HG03565 (cell line): ENCODE results near the gene NDUFS7.

Source experiments
- ATAC-seq: cut with Tn5 transposase; IDR thresholded peaks from one replicate; pipeline ENCODE4 v1.9.1; 2021; ENCODE audit warnings: mild to moderate bottlenecking, moderate library complexity; ENCODE audit not compliant: unreplicated experiment

The NDUFS7 gene

DNA sequence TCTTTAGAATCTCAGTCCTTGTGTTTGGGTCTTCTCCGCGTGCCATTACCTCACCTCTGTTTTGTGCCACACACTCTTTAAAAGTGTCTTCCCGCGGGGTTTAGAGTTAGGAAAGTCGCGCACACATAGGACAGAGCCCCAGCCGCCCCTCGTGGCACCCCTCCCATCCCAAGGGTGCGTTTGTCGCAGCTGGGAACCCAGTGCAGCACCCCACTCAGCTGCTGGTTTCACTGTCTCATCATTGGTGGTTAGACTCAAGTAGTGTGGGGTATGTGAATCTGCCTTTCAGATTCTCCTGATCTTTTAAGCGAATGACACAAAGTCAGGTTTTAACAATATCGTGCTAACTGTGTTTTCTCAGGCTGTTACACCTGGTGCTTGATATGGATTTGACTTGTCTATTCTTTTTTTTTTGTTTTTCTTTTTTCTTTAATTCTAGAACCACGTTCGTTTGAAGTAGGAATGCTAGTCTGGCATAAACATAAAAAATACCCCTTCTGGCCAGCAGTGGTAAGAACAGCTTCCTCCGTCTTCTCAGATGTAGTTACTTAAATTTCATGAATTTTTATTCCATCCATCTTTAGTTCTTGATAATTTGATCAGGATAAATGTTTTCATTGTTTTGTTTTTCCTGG, 19.5 kb upstream of the NDUFS7 start:
- ATAC-seq = no peak

DNA sequence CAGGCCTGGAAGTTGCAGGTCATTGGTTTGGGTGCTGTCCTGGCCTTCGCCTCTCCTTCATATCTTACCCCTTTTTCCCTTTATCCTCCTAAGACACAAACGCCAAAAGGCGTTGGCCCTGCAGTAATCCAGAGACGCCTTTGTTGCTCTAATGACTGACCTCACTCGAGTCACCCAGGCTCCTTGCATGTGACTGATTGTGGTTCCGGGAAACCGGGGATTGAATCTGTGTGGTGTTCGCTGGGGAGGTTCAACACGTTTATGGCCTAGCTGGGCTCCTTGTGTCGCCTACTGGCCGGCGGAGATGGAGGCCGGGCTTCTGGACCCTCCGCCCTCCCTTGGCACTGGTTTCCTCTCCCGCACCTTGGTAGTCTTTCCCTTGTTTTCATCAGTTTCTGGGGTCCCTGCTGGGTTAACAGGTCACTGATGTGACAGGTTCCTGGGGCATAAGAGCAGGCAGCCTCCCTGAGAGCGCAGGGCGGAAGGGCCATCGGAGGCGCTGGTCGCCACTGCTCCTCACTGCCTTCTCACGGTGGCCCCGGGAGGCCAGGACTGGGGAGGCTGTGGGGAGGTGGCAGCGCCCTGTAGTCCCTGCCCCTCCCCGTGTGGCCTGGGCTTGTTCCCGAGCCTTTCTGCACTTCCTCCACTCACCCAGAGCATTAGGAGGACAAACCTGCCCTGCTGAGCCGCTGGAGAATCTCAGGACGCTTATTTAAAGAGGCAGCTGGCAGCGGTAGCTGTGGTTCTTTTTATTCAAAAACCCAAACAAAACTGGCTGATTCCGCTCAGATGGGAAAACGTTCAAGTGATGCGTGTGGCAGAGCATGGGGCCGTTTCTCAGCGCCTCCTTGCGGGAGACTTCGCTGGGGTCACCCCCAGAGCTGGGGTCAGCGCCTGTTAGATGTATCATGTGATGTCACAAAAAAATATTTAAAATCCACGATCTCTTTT, 18.1 kb upstream of the NDUFS7 start:
- no peak for ATAC-seq

DNA sequence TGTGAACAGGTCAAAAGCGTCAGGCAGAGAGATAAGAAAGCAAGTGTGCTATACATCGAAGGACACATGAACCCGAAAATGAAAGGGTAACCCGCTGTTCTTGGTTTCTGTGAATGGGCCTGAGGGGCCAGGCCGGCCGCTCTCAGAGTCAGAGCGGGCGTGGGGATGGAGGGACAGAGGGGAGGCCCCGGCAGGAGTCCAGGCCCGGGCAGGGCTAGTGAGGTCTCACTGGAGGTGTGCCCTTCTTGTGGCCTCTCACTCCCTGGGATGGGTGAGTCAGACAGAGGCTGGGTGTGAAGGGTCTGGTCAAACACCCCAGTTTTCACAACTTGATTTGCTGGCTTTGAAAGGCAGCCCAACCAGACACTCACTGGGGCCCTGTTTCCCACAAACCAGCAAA, 17.4 kb upstream of the NDUFS7 start:
- no peak for ATAC-seq

DNA sequence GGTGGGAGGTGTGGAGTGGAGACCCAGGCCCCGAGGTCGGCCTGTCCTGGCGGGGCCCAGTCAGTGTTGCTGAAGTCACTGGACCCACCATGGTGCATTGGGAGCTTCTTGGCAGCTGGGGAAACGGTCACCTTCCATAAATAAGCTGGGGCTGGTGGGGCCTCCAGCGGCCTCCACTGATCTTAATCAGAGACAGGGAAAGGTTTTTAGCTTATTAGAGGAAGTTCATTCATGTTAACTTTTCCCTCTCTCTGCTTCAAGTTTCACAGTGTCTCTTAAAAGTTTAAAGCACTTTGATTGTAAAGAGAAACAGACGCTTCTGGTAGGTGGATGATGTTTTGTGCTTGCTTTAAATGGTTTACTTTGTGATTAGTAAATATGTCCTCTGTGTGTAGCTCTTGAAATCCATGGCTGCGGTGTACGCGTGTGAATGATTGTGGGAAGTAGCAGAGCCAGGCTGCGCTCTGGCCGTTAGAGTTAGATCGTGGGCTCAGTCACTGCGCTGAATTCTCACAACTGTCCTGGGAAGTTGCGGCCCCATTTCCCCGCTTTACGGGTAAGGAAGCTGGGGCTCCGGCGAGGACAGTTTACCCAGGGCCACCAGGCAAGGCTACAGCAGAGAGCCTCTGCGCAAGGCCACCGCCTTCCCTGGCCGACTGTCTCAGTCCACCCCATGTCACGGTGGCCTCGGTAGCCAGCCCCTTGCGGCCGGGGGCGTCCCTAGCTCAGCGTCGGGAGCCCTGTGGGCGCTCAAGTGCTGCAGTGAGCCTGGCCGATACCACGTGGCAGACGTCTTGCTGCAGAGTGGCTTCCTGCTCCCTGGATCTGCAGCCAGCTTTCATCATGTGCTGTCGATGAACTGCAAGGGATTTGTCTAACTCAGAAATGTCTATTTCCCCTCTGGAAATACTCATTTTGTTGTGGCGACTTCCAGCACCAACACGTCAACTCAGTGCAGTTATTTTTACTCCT, 16.5 kb upstream of the NDUFS7 start:
- no peak for ATAC-seq

DNA sequence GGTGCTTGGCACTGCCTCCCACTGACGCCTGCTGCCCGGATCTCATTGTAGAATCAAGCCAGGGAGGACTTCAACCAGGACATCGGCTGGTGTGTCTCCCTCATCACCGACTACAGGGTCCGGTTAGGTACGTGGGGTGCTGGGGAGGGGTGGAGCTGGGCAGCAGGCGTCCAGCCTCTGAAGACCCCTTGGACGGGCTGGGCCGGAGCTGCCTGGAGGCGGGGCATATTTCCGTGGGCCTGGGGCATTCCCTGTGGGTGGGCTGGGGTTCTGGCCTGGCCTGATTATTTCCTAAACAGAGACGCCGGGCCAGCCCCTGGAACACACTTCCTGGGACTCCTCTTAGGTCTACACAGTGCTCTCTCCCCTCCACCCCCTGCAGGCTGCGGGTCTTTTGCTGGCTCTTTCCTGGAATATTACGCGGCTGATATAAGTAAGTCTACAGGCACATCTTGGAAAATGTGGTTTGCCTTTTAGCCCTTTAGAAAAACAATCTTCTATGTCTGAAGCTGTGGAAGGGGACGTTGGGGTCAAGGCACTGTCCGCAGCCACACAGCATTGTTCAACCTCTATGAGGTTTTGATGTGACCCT, 14.4 kb upstream of the NDUFS7 start:
- ATAC-seq = no peak

DNA sequence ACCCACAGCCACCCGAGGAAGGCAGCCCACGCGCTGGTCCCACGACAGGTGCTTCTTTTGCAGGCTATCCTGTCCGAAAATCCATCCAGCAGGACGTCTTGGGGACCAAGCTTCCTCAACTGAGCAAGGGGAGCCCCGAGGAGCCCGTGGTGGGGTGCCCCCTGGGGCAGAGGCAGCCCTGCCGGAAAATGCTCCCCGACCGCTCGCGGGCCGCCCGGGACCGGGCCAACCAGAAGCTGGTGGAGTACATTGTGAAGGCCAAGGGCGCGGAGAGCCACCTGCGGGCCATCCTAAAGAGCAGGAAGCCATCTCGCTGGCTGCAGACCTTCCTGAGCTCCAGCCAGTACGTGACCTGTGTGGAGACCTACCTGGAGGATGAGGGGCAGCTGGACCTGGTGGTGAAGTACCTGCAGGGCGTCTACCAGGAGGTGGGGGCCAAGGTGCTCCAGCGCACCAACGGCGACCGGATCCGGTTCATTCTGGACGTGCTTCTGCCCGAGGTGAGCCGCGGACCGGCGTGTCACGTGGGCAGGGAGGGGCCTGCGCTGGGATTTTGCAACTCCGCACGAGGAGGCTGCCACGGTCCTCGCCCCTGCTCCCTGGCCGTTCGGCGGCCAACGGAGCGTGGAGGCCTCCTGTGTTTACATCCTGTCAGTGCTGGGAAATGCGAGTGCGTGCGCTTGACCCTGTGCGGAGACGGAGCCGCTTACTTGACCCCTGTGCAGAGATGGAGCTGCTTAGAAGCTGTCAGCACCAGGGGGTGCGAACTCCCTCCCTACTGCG, 12.9 kb upstream of the NDUFS7 start:
- no peak for ATAC-seq

DNA sequence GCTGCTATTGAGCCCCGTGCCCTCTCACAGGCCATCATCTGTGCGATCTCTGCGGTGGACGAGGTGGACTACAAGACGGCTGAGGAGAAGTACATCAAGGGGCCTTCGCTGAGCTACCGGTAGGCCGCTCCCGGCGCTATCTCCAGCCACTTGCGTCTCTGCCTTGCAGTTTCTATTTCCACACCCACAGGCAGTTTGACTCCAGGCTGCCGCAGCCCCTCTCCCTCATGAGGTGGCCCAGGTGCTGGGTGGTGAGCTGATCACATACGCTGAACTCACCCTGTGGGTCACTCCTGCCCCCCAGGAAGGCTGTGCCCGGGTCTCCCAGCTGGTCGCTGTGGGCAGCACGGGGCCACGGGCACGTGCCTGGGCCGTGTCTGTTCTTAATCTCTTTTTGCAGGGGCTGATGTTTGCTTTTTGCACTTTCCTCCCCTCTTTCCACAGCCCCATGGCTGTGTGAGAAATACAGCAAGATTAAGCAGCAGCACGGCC, 10.6 kb upstream of the NDUFS7 start:
- ATAC-seq = no peak

DNA sequence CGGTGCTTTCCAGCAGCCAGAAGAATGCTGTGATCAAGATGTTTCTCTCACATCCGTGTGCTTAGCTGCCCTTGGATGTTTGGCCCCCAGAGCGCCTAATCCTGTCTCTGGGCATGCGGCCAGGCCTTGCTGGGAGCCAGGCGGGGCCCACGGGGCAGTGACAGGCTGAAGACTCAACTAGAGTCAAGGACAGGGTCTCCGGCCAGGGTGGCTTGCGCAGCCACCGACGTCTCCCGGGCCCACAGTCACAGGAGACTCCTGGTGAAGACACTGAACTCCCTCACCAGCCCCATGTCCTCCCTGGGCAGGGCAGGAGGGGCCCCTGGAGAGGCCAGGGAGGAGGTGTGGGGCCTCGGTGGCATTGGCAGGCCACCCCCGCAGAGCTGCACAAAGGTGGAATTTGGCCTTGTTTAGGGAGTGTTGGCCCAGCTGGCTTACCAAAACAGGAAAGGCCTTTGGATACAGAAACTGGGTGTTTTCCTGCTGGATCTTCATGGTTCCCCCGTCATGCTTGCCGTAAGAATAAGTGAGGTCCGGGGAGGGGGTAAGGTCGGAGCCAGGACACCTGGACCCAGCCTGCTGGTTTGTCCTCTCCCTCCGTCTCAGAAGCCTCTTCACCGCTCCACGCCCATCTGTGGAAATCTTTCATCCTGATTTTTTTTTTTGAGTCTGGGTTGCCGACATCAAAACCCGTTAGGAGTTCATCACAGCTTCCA, 10.0 kb upstream of the NDUFS7 start:
- ATAC-seq = no peak

DNA sequence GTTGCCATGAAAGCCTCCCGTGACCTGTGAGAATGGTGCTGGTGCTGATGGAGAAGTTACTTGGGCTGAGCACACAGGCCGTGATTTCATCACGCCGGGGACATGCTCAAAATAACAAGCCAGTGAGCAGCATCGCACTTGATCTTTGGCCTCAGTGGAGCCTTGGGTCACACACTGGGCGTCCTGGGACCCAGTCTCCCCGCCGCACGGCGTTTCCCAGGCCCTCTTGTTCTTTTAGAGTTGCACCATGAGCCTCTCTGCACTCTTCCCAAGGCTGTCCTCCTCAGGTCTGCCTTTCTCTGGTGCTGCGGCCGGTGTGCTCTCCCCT, 9.5 kb upstream of the NDUFS7 start:
- ATAC-seq = no peak

DNA sequence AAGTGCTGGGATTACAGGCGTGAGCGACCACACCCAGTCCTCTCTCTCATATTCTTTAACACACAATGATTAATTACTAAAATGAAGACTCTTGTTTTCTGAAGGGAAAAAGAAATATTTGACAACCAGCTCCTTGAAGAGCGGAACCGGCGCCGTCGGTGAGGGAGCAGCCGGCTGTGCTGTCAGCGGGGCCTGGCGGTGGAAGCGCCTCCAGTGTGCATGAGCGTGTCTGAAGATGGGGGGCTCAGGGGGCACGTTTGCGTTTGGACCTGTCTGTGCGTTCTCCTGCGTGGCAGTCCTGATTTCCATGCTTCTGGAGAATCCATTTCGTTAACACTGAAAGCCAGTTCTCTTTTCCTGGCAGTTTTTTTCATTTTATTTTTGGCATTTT, 7.3 kb upstream of the NDUFS7 start:
- no peak for ATAC-seq

DNA sequence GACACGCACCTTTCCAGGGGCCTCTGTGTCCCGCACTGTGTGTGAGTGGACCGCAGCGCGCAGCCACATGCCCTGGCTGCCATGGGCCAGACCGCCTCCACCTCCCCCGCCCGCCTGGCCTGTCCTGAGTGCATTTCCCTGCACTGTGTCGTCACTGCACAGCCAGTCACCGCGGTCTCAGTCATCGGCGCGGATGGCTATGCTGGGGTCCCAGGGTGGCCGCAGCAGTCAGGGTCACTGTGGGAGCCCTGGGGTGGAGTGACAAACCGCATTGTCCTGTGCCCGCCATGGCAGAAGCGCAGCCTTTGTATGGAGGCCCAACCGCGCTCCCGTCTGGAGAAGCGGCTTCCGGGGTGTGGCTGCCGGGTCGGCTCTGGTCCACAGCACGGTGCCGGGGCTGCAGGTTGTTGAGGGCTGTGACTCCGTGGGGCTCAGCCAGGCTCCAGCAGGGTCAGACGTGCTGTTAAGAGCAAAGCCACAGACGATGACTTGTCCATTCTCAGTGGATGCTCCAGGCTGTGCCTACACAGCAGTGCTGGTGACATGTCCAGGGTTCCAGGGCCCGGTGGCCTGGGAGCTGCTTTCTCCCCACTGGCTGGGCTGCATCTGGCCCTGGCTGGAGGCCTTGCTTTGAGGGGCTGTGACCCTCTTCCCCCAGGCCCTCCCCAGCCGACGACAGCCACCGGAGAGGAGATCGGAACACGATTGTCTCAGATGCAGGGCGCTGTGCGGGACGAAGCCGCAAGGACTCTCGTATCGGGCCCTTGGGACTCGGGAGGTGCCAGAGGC, 6.3 kb upstream of the NDUFS7 start:
- ATAC-seq = no peak

DNA sequence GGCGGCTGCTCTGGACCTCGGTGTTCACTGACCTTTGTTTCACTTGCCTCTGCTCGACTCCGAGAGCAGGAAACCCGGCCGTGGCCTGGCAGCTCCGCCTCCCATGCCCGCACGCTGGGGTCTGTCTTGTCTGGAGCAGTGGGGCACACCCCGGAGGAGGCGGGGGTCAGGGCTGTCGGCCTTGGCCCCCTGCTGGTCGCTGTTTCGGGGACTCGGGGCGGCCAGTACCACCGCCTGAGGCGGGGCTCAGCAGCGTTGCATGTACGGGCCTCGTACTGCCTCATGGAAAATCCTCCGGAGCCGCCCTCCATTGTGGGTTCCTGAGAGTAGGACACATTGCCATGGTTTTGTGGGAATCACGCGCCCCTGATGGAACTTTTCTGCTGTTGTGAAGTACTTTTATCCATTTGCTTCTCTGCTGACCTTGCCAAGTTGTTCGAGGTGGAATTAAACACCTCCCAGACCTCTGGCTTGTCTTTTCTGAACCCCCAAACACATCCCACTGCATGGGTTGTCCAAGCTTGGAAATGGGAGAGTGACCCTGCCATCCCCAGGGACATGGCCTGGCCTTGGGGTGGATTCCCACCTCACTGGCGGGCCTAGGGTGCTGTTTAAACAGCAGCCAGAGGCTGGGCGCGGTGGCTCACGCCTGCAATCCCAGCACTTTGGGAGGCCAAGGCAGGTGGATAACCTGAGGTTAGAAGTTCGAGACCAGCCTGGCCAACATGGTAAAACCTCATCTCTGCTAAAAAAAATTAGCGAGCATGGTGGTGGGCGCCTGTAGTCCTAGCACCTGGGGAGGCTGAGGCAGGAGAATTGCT, 5.5 kb upstream of the NDUFS7 start:
- ATAC-seq = no peak

DNA sequence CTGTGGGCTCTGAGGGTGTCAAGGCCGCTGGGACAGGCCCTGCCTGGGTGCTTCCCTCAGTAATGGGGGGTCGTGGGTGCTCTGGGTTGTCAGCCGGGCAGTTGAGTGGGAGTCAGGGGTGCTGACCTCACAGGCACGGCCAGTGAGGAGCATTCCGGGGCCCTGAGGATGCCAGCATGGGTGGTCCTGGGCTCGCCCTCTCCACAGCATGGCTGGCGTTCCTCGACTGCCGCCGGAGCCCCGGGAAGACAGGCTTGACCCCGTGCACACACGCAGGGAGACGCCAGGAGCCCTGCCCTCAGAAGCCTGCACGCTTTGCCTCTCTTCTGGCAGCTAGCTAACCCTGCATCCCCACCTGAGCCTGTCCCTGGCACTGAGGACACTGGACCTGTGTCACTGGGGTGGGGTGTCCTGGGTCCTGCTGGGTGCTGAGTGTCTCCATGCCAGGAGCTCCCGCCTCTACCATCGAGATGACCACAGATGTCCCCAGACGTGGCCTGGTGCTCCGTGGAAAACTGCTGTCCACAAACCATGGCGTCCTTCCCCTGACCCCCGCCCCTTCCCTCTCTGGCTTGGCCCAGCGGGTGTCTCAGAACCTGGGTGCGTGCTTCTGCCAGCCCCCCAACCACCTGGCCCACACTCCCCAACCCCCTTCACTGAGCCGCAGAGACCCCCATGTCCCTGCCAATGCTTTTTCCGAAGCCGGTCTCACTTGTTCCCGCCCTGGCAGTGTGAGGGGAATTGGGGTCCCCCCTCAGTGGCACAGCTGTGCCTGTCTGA, 4.4 kb upstream of the NDUFS7 start:
- no peak for ATAC-seq

DNA sequence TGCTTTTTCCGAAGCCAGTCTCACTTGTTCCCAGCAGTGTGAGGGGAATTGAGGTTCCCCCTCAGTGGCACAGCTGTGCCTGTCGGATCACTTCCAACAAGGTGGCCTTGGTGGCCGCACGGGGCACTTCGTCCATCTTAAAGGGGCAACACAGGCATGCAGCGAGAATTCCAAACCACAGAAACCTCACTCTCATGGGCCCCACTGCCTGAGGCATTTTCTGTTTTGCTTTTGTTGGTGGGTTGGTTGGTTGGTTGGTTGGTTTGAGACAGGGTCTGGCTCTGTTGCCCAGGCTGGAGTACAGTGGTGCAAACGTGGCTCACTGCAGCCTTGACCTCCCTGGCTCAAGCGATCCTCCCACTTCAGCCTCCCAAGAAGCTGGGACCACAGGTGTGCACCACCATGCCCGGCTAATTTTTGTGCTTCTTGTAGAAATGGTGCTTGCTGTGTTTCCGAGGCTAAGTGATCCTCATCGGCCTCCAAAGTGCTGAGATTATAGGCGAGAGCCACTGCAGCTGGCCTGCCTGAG, 3.7 kb upstream of the NDUFS7 start:
- no peak for ATAC-seq

DNA sequence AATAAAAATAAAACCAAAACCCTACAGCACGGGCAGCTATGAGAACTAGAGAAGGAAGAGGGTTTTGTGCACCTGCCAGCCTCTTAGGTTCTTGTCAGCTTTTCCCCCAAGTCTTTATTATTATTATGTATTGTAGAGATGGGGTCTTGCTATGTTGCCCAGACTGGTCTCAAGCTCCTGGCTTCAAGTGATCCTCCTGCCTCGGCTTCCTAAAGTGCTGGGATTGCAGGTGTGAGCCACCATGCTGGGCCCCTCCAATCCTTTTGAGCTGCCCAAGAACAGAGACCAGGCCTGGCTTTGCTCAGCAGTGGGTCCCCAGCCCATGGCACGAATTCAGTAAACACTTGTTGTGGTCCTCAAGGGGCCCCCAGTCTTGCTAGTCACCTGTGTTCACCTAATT, 1.5 kb upstream of the NDUFS7 start:
- ATAC-seq = no peak

DNA sequence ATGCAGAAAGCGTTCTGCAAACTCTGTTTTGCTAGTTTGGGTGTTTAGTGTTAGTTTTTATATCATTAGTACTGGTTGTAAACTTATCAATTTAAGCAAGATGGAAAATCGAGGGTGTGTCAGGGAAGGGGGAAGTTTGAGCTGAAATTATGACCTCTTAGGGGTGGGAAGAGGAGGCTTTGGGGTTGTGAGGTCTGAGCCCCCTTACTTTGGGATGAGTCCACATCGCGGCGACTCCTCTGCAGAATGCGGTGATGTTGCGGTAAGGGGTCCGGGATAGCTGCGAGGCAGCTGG, 743 bp upstream of the NDUFS7 start:
- no peak for ATAC-seq

DNA sequence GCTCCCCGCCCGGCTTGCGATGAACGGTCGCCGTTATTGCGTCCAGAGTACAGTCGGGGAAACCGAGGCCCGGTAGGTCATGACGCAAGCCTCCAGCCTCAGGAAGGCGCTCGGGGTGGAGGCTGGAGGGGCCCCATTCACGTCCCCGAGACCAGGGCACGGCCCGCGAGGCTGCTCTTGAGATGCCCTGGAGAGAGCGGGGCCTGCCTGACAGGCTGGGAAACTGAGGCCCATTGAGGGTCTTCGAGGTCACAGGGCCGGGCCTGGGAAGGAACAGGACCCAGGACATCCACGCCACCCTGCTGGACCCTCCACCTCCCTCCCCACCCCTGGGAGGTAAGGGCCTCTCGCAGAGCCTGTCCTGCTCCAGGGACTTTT, 367 bp downstream of the NDUFS7 start:
- no peak for ATAC-seq
